ENCODE measurements around the gene TEC.

Gene TEC

GRCh38 chr4:48124870-48125269 lies 144.8 kb downstream of the TEC start:
- no peak for DNase-seq (ENCODE audit: extremely low spot score)
- TF ChIP-seq, protein P1, sequence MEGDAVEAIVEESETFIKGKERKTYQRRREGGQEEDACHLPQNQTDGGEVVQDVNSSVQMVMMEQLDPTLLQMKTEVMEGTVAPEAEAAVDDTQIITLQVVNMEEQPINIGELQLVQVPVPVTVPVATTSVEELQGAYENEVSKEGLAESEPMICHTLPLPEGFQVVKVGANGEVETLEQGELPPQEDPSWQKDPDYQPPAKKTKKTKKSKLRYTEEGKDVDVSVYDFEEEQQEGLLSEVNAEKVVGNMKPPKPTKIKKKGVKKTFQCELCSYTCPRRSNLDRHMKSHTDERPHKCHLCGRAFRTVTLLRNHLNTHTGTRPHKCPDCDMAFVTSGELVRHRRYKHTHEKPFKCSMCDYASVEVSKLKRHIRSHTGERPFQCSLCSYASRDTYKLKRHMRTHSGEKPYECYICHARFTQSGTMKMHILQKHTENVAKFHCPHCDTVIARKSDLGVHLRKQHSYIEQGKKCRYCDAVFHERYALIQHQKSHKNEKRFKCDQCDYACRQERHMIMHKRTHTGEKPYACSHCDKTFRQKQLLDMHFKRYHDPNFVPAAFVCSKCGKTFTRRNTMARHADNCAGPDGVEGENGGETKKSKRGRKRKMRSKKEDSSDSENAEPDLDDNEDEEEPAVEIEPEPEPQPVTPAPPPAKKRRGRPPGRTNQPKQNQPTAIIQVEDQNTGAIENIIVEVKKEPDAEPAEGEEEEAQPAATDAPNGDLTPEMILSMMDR (IDR thresholded peaks at IDR 0.05; ENCODE audit: control extremely low read depth, extremely low read depth, low read depth, missing control alignments) = no peak
- ChIA-PET CTCF (interaction anchor here (1.1 to 2.9 kb wide), 5 partner anchors 7 to 166 kb away, joined by 3 to 11 read pairs (median 6); no protein-coding TSS in a partner anchor), POLR2A (no interaction called here)

GRCh38 chr4:48122756-48123155 lies 146.9 kb downstream of the TEC start:
- TF ChIP-seq, protein P1 (IDR thresholded peaks at IDR 0.05; ENCODE audit: control extremely low read depth, extremely low read depth, low read depth, missing control alignments) = no peak
- CTCF ChIA-PET = interaction anchor here (1.2 to 2.9 kb wide), 6 partner anchors 8 to 423 kb away, joined by 4 to 11 read pairs (median 4); no protein-coding TSS in a partner anchor
- POLR2A ChIA-PET = no interaction called here
- no peak for DNase-seq (ENCODE audit: extremely low spot score)

GRCh38 chr4:48121180-48121579 lies 148.5 kb downstream of the TEC start:
- TF ChIP-seq, protein P1 (IDR thresholded peaks at IDR 0.05; ENCODE audit: control extremely low read depth, extremely low read depth, low read depth, missing control alignments) = no peak
- no peak for DNase-seq (ENCODE audit: extremely low spot score)
- POLR2A ChIA-PET = no interaction called here
- CTCF ChIA-PET = no interaction called here

DNA sequence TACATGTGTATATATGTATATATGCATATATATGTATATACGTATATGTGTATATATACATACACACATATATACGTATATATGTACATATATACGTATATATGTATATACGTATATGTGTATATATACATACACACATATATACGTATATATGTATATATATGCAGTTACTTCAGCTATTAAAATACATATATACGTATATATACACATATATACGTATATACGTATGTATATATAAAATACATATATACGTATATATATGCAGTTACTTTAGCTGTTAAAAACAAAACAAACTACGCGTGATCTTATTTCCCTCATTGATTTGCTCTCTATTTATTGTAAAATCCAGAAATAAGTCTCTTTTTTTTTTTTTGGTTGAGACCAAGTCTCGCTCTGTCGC lies 149.5 kb downstream of the TEC start:
- no peak for DNase-seq (ENCODE audit: extremely low spot score)
- ChIA-PET POLR2A (no interaction called here), CTCF (no interaction called here)
- TF ChIP-seq, protein P1 (IDR thresholded peaks at IDR 0.05; ENCODE audit: control extremely low read depth, extremely low read depth, low read depth, missing control alignments) = no peak

- ChIA-PET POLR2A (no interaction called here), CTCF (no interaction called here)
- DNase-seq (ENCODE audit: extremely low spot score) = no peak
- TF ChIP-seq, protein P1 (IDR thresholded peaks at IDR 0.05; ENCODE audit: control extremely low read depth, extremely low read depth, low read depth, missing control alignments) = no peak
Measured at GRCh38 chr4:48119646-48120045, 150.0 kb downstream of the TEC start.

- POLR2A ChIA-PET = no interaction called here
- DNase-seq (ENCODE audit: extremely low spot score) = no peak
- CTCF ChIA-PET = interaction anchor here (1.5 to 1.9 kb wide), 3 partner anchors 9 to 21 kb away, joined by 3 to 6 read pairs (median 5); no protein-coding TSS in a partner anchor
- TF ChIP-seq, protein P1 (IDR thresholded peaks at IDR 0.05; ENCODE audit: control extremely low read depth, extremely low read depth, low read depth, missing control alignments) = no peak
Measured at GRCh38 chr4:48118081-48118480, 151.6 kb downstream of the TEC start.

DNA sequence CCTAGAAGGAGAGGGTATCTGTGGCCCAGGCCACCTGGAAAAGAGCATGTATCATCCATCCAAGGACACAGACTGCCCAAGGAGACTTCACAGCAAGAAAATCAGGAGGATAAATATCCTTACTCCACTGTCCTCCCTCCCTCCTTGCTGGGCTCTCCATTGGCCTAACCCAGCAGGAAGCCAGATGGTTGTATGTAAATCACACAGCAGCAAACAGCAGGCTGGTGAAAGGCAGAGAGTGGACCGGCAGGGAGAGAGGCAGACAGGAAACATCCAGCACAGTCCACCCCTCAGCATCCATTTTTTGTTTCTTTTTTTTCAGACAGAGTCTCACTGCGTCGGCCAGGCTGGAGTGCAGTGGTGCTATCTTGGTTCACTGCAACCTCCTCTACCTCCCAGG lies 153.1 kb downstream of the TEC start:
- ChIA-PET CTCF (interaction anchor here (1.1 kb wide), 1 partner anchor 8 kb away, joined by 3 read pairs; no protein-coding TSS in a partner anchor), POLR2A (no interaction called here)
- no peak for DNase-seq (ENCODE audit: extremely low spot score)
- TF ChIP-seq, protein P1 (IDR thresholded peaks at IDR 0.05; ENCODE audit: control extremely low read depth, extremely low read depth, low read depth, missing control alignments) = no peak

Measured in GM10248 (cell line).